D721Med (cell line): ENCODE results near the gene PADI1.

Experiments used
- DNase-seq: peaks from one replicate; pipeline ENCODE4 v3.0.0; 2011; ENCODE audit warnings: low spot score; ENCODE audit not compliant: insufficient read length
- FAIRE-seq: peaks from 2 replicates; lab custom pipeline; 2011; peaks lifted over from hg19 to GRCh38; lab: Jason Lieb, UNC
- TF ChIP-seq, protein P1 (sequence below): IDR thresholded peaks from 2 replicates; pipeline ENCODE4 v1.5.1; 2012; ENCODE audit warnings: mild to moderate bottlenecking, control low read depth; ENCODE audit not compliant: insufficient read depth; ENCODE audit errors: missing control alignments

The PADI1 gene

DNA sequence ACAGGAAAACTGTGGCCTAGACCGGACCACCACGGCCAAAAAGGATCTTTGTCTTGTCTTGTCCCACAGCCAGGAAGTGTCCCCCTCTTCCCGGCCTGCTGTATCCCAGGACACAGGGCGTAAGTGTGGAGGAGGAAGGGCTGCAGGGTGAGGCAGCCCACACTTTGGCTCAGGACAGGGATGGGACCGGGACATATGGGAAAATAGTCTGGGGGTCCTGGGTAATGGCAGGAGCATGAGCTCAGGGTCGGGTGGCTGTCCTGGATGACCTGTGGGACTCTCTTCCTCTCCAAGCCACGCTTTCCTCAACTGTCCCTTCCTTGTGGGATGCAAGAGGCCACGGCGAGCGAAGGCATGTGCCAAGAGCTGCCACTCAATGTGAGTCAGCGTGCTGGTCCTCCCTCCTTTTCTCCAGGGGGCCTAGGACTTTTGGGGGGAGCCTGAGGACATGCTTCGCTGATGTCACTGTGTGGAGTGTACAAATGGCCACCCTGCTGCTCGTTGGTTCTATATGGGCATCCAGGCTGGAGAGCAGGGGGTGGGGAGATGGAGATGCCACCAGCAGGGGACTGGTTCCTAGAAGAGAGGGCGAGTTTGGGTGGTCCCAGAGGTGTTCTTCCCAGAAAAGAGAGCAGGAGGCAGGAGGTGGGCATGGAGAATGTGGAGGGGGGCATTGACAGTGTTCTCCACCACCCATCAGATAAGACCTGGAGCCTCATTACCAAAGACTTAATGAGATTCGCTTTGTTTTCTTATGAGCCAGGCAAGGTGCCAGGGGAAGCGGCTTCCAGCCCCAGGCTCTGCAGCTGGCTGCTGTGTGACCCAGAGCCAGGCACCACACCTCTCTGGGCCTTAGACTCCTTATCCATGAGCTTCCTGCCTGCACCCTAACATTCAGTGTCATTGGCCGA is 11.5 kb upstream of the PADI1 start:
- no peak for DNase-seq
- no peak for FAIRE-seq
- TF ChIP-seq, protein P1, sequence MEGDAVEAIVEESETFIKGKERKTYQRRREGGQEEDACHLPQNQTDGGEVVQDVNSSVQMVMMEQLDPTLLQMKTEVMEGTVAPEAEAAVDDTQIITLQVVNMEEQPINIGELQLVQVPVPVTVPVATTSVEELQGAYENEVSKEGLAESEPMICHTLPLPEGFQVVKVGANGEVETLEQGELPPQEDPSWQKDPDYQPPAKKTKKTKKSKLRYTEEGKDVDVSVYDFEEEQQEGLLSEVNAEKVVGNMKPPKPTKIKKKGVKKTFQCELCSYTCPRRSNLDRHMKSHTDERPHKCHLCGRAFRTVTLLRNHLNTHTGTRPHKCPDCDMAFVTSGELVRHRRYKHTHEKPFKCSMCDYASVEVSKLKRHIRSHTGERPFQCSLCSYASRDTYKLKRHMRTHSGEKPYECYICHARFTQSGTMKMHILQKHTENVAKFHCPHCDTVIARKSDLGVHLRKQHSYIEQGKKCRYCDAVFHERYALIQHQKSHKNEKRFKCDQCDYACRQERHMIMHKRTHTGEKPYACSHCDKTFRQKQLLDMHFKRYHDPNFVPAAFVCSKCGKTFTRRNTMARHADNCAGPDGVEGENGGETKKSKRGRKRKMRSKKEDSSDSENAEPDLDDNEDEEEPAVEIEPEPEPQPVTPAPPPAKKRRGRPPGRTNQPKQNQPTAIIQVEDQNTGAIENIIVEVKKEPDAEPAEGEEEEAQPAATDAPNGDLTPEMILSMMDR: no peak

DNA sequence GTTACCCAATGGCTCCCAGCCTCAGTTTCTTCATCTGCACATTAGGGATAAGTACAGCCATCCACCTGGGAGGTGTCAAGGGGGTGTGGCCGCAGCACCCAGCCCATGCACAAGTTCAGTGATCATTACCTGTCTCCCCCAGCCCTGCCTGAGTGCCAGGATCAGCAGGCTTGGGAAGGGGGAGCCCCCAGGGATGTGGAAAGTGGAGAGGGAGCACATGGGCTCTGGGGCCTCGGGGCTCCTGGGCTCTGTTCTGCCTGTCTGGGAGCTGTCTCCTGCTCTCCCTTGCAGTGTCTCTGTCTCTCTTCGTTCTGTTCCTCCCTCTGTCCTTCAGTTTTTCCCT is 10.8 kb upstream of the PADI1 start:
- TF ChIP-seq, protein P1: no peak
- FAIRE-seq (no peak), DNase-seq (no peak)

DNA sequence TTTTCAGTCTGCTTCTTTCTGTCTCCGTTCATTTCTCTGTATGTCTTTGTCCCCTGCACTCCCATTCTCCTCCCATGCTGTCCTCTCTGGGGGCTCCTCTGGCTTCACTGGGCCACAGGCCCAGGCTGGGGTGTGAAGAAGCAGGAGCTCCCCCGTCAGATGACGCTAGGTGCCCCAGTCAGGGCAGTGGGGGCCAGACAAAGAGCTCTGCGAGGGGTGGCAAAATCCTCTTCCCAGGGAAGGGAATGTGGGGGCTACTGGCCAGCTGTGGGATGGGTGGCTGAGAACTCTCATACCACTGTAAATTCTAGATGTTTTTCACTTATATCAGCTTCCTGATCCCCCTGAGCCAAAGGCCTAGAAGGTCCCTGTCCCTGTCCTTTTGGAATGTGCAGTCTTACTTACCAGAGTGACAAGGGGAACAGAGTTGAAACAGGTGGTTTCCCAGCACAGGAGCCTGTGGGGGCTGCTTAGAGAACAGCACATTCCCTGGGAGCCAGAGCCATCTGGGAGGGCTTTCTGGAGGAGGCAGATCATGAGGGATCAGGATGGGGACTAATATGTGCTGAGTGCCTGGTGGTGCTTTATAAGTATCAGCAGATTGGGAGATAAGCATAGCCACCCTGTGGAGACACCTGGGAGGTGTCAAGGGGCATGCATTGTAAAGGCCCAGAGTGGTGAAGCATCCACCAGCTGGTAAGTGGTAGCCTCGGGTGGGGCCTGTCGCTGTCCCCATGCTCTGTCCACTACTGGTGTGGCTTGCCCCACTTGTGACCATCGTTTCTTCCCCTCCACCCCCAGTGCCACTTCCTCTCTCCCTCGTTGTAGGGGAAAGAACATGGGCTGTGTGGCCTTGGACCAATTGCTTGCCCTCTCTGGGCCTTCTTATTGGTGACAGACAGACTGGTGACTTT is 10.1 kb upstream of the PADI1 start:
- TF ChIP-seq, protein P1: no peak
- FAIRE-seq: no peak
- DNase-seq: no peak

DNA sequence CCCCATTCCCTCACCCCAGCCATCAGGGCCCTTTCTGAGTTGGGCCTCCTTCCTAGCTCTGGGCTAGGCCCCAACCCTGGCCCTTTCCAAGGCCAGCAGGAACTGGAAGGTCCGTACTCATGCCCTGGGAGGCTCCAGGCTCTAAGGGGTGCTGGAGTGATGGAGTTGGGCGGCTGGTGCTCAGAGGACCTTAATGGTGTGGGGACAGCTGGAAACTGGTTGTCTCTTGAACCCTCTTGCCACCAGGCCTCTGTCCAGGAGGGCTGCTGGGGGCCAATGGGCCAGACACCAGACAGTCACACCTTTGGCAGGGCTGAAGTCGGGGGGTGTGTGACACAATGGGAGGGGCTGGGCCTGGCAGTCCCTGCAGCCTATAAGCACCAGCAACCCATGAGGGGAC is 9.2 kb upstream of the PADI1 start:
- no peak for FAIRE-seq
- TF ChIP-seq, protein P1: no peak
- DNase-seq: no peak

DNA sequence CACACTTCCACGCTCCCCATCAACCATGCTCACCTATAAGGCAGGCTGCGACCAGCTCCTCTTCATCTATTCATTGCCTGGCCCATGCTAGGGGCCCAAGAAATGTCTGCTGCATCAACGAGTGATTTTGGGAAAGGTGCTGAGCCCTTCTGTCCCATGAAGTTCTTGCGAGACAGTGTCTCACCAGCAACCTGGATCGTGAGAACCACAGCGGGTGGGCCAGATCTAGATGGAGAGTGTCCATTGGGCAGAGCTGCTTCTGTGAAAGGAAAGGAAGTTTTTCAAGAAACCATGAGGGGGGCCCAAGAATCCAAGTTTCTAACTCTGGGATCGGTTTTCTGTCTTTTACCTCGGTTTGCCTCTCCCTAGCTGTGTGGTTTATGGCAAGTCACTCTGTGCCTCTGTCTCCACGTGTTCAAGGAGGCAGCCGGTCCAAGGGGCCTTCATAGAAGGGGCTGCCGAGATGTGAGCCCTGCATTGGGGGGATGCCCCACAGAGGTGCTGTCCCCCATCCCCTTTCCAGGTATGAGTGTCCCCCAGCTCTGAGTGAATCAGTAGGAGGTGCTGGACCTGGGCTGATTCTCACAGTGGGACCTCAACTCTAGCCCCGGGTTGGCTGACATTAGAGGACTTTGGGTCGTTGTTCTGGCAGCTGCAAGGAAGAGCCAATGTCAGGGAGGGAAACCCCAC is 8.3 kb upstream of the PADI1 start:
- FAIRE-seq (no peak), DNase-seq (no peak)
- TF ChIP-seq, protein P1: no peak

DNA sequence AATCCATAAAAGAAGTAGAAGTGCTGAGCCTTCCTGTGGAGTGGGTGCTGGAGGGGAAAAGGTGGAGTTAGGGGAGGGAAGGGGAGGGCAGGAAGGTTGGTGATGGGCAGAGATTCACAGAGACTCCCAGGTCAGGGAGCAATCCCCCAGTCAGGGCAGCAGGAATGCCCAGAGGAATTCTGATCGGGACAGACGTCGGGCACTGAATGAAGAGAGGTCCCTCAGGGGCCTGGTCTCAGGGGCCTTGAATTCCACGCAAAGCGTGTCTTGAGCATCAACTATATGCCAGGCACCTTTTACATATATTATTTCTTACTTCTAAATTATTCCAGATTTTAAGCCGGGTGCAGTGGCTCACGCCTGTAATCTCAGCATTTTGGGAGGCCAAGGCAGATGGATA is 7.2 kb upstream of the PADI1 start:
- no peak for FAIRE-seq
- no peak for DNase-seq

More for the DNA sequence above, 7.2 kb upstream of the PADI1 start:
- TF ChIP-seq, protein P1: no peak
